ENCODE measurements around the gene RCCD1.

RCCD1 gene

DNA sequence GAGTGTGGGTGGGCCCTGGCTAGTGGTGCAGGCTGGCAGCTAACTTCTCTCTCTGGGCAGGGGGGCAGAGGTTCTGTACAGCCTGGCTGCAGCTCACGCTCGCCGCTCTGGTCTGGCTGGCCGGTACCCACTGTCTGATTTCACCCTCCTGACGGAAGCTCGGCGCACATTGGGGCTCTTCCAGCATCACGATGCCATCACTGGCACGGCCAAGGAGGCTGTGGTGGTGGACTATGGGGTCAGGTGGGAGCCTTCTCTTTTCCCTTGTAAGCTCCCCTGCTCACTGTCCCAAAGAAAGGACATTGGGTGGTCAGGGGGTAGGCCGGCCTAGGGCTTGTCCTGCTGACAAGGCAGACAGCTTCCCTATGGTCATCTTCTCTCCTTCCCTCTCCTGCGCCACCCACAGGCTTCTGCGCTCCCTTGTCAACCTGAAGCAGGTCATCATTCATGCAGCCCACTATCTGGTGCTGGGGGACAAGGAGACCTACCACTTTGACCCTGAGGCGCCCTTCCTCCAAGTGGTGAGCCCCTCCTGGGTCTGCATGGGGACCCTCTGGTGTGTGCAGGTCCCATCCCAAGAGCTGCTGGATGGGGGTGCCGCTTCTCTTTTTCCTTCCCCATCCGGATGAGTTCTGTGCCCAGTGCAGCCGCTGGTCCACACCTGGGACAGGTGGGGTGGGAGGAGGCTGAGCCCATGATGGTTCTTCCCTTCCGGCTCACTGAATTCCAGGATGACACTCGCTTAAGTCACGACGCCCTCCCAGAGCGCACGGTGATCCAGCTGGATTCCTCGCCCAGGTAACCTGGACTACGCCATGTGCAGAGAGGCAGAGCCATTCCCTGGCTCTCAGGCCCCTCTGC is 44.0 kb upstream of the RCCD1 start:
- peaks cover 63% of the 10 kb centered on the region for H3K36me3 ChIP-seq (ENCODE audit: insufficient read depth, low read length)
- no peak overlapping the region for H3K9ac ChIP-seq (ENCODE audit: low read length)

DNA sequence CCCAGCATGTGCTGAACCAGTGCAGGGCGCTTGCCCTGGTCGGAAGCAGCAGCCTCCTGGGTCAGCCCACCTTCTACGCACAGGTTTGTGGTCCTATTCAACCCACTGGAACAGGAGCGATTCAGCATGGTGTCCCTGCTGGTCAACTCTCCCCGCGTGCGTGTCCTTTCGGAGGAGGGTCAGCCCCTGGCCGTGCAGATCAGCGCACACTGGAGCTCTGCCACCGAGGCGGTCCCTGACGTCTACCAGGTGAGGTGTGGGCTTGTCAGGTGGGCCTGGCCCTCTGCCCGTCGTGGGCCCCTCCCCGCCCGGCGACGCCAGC is 43.4 kb upstream of the RCCD1 start:
- Histone ChIP-seq H2AFZ (ENCODE audit: low read length) (no peak overlapping the region), H3K27ac (ENCODE audit: low read depth, low read length, poor library complexity, severe bottlenecking) (no peak overlapping the region), H3K4me1 (ENCODE audit: insufficient read depth, low read length, severe bottlenecking) (peaks cover 15% of the 10 kb centered on the region), H3K9ac (ENCODE audit: low read length) (no peak overlapping the region), H3K27me3 (ENCODE audit: insufficient read depth, low read length) (no peaks in the 10 kb centered on the region), H3K36me3 (ENCODE audit: insufficient read depth, low read length) (peaks cover 58% of the 10 kb centered on the region; the same call in 1 of the 2 replicates), H3F3A (ENCODE audit: insufficient read depth, low read length) (peaks cover 4% of the 10 kb centered on the region; the same call in 1 of the 2 replicates), H3K9me3 (ENCODE audit: low read length) (no peaks in the 10 kb centered on the region), H3K4me2 (ENCODE audit: low read length) (no peak overlapping the region), H3K9me2 (ENCODE audit: low read depth, low read length) (no peaks in the 10 kb centered on the region), H3K4me3 (ENCODE audit: low read depth, low read length, poor library complexity, severe bottlenecking) (no peak overlapping the region), H3K79me2 (ENCODE audit: insufficient read depth, low read length) (no peaks in the 10 kb centered on the region), H4K20me1 (ENCODE audit: insufficient read depth, low read length) (no peaks in the 10 kb centered on the region)
- TF ChIP-seq CTCF (IDR thresholded peaks at IDR 0.05; ENCODE audit: low read length) (no peak), EZH2 (IDR thresholded peaks at IDR 0.05; ENCODE audit: borderline replicate concordance, low read length) (no peak)

More for the DNA sequence above, 44.0 kb upstream of the RCCD1 start:
- Histone ChIP-seq H3F3A (ENCODE audit: insufficient read depth, low read length) (peaks cover 4% of the 10 kb centered on the region; the same call in 1 of the 2 replicates), H3K79me2 (ENCODE audit: insufficient read depth, low read length) (no peaks in the 10 kb centered on the region), H3K27ac (ENCODE audit: low read depth, low read length, poor library complexity, severe bottlenecking) (no peak overlapping the region), H3K4me1 (ENCODE audit: insufficient read depth, low read length, severe bottlenecking) (peaks cover 9% of the 10 kb centered on the region), H3K27me3 (ENCODE audit: insufficient read depth, low read length) (no peaks in the 10 kb centered on the region), H3K9me3 (ENCODE audit: low read length) (no peaks in the 10 kb centered on the region), H3K4me3 (ENCODE audit: low read depth, low read length, poor library complexity, severe bottlenecking) (no peak overlapping the region), H4K20me1 (ENCODE audit: insufficient read depth, low read length) (no peaks in the 10 kb centered on the region), H2AFZ (ENCODE audit: low read length) (no peak overlapping the region), H3K9me2 (ENCODE audit: low read depth, low read length) (no peaks in the 10 kb centered on the region), H3K4me2 (ENCODE audit: low read length) (no peak overlapping the region)
- TF ChIP-seq EZH2 (IDR thresholded peaks at IDR 0.05; ENCODE audit: borderline replicate concordance, low read length) (no peak), CTCF (IDR thresholded peaks at IDR 0.05; ENCODE audit: low read length) (no peak)

DNA sequence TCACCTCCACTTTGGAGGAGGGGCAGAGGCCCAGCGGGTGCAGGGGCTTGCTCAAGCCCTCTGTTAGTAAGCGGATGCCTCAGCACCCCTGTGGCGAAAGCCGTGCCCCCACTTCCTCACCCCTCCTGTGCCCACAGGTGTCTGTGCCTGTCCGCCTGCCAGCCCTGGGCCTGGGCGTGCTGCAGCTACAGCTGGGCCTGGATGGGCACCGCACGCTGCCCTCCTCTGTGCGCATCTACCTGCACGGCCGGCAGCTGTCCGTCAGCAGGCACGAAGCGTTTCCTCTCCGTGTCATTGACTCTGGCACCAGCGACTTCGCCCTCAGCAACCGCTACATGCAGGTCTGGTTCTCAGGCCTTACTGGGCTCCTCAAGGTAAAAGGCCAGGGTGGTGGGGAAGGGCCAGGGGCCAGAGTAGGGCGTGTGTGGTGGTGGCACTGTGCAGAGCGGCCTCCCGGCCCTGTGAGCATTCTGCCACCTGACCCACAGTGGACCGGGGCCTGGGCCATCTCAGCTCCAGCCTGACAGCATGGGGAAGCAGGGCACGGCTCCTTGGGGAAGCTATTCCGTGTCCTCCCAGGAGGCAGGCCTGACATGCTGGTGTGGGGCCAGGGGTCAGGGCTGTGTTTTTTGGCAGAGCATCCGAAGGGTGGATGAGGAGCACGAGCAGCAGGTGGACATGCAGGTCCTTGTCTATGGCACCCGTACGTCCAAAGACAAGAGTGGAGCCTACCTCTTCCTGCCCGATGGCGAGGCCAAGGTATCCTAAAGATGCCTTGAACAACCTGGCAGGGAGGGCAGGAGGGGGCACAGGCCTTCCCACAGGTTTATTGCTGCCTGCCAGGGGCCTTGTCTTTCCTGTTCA is 42.5 kb upstream of the RCCD1 start:
- TF ChIP-seq CTCF (IDR thresholded peaks at IDR 0.05; ENCODE audit: low read length) (no peak), EZH2 (IDR thresholded peaks at IDR 0.05; ENCODE audit: borderline replicate concordance, low read length) (no peak)
- H3K36me3 ChIP-seq (ENCODE audit: insufficient read depth, low read length) = peaks cover 51% of the 10 kb centered on the region; the same call in 1 of the 2 replicates

More for the DNA sequence above, 42.5 kb upstream of the RCCD1 start:
- no peak overlapping the region for H3K27ac ChIP-seq (ENCODE audit: low read depth, low read length, poor library complexity, severe bottlenecking)
- no peaks in the 10 kb centered on the region for H3K79me2 ChIP-seq (ENCODE audit: insufficient read depth, low read length)
- H3K9ac ChIP-seq (ENCODE audit: low read length) = no peak overlapping the region
- H2AFZ ChIP-seq (ENCODE audit: low read length) = no peak overlapping the region
- H3K9me3 ChIP-seq (ENCODE audit: low read length) = no peaks in the 10 kb centered on the region
- no peak overlapping the region for H3K4me2 ChIP-seq (ENCODE audit: low read length)
- no peaks in the 10 kb centered on the region for H3K27me3 ChIP-seq (ENCODE audit: insufficient read depth, low read length)
- no peaks in the 10 kb centered on the region for H3K9me2 ChIP-seq (ENCODE audit: low read depth, low read length)
- H3F3A ChIP-seq (ENCODE audit: insufficient read depth, low read length) = peaks cover 4% of the 10 kb centered on the region; the same call in 1 of the 2 replicates
- peaks cover 19% of the 10 kb centered on the region for H3K4me1 ChIP-seq (ENCODE audit: insufficient read depth, low read length, severe bottlenecking)
- H3K4me3 ChIP-seq (ENCODE audit: low read depth, low read length, poor library complexity, severe bottlenecking) = no peak overlapping the region
- H4K20me1 ChIP-seq (ENCODE audit: insufficient read depth, low read length) = no peaks in the 10 kb centered on the region
